Right renal pelvis (tissue), 4 donors: ENCODE results near the gene SMAP2. TPM values are rescaled to one million over a fixed set of nuclear protein-coding genes. Genes with fewer than 3 reads are reported as not detected.
"Not testable (repeated sequence)": the region's sequence is repeated elsewhere in the genome, so short reads cannot be mapped to it uniquely, and the experiment has no call there.

Experiments used
- DNase-seq, 4 donors: peaks; one replicate each; pipeline ENCODE4 v3.0.0-alpha.2; 2013; ENCODE audit warnings: low read depth in 4 of 4, low spot score in 3 of 4, missing footprints in 1 of 4
- polyA plus RNA-seq, 4 donors: library from polyadenylated mRNA; unstranded; fragments of 120-200 nt; gene quantifications; one replicate each; pipeline ENCODE4 v1.2.1, GENCODE V29; 2013; ENCODE audit not compliant: insufficient read length in 4 of 4

SMAP2 gene
- polyA plus RNA-seq, 4 donors = 22.7 to 29.7 (median 24.3) TPM

DNA sequence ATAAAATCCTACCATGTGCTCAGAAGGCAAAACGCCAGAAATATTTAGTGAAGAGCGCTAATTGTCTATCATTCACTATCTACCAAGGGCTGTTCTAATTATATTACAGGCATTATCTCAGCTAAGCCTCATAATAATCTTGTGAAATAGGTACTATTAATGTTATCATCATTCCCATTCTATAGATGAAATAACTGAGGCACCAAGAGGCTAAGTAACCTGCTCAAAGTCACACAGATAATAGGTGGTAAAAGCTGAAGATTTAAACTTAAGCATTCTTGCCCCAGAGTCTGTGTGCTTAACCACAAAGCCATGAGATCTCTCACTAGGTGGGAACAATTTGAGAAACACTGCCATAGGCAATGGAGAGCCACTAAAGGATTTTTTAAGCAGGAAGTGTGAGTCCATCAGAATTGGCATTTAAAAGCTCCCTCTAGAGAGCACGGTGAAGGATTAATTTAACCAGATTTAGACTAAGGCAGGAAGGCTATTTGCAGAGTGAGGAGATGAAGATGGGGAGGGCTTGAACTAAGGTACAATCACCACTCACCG lies 1.7 kb upstream of the SMAP2 start:
- no peak for DNase-seq

GRCh38 chr1:40372658-40373322 lies 737 bp upstream of the SMAP2 start:
- no peak for DNase-seq

GRCh38 chr1:40377512-40377911 lies 4.0 kb downstream of the SMAP2 start:
- DNase-seq = no peak

DNA sequence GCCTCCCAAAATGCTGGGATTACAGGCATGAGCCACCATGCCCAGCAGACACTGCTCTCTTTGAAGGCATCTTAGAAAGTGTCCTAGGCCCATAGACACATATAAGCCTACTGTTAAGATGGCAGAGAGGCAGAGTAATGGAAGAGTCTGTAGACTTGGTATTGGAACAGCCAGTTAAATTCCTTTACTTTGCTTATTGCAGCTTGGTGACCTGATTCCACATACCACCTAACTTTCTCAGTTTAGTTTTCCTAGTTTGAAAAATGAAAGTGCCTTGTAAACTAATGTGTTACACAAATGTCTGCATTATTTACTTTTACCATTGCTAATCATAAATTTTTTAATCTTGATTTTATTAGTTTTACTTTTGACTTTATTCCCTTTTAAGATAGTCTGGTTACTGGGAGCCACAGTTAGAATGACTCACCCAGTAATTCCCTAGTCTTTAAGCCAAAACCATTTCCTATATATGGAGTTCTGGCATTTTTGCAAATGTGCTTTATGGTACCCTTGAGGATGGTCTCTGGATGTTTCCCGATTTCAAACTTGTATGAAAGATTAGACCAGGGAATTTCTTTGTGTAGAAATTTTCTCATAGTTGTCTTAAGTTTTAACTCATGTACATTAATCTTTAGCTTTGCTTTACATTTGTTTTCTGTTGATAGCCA lies 6.4 kb downstream of the SMAP2 start:
- peak in 1 of 4 donors; percentile 40 for DNase-seq

DNA sequence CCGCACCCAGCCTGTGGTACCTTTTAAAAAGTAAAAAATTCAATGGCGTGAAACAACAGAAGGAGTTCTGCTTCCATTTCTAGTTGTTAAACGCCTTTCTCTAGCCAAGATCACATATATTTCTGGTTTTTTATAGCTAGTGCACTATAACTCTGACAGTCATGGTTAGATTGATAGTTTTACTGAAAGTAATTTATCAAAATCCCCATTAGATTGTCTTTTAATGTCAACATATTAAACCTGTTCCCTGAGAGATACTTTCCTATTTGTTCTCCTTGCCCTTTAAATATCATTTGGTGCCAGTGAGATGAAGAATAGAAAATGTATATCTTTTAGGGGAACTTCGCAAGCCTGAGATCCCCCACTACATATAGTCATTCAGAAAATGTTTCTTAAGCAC lies 7.3 kb downstream of the SMAP2 start:
- no peak for DNase-seq

DNA sequence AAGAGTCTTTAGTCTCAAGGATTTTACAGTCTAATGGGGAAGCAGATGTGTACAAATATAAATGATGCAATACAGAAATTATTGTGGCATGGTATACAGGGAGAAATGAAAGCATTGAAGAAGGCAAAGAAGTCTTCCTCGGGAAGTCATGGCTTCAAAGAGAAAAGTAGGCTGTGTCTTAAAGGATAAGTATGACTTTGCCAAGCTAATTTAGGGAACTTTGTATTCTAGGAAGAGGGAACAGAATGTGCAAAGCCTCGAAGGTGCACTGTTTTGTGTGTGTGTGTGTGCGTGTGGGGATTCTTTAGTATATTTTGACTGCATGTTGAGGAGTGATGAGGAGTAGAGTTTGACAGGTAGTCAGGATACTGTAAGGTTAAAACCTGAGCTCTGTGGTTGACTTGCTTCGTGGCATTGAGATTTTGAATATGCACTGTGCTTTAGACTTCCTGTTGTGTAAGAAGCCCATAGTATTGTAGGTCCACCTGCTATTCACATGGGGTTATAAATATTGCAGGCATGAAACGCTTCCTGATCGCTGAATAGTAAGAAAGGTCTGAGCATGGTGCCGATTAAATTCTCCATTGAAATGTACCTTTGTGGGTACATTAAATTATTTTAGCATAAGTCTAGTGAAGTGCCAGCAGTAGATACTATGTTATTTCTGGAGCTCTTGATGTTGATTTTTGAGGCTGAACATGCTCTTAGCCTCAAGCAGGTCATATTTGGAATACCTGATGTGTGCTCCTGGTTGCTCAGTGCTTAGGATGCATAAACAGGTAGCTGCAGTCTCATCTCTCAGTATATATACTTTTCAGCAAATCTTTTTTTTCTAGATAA lies 8.0 kb downstream of the SMAP2 start:
- no peak for DNase-seq

DNA sequence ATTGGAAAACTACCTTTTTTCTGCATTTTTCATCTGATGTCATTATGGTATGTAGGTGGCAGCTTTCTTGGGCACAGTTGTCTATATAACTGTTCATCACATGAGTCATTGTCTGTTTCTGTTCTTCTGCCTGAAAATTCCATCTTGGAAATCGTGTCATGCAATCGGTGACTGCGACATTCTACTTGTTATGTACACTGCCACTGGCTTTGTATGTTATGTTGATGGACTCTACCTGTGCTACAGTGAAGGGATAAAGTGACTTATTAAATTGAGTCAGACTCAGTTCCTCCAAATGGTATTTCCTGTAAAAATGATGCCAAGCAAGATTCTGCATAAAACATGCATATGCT lies 8.6 kb downstream of the SMAP2 start:
- DNase-seq = no peak

DNA sequence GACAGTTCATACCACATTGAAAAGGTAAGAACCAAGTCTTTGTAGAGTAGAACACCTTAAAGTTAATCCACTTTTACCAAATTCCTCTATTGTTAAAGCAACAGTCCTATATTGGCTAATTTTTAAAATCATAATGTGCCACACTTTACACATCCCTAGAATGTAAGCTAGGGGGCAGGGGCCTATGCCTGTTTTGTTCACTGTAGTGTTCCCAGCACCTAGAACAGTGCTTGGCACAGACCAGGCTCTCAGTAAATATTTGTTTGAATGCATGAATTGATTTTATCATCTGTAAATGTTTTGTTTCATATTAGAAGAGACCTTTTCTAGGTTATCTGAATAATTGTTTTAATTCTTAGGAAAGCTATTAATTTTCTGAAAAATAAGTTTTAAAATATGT lies 9.1 kb downstream of the SMAP2 start:
- no peak for DNase-seq

DNA sequence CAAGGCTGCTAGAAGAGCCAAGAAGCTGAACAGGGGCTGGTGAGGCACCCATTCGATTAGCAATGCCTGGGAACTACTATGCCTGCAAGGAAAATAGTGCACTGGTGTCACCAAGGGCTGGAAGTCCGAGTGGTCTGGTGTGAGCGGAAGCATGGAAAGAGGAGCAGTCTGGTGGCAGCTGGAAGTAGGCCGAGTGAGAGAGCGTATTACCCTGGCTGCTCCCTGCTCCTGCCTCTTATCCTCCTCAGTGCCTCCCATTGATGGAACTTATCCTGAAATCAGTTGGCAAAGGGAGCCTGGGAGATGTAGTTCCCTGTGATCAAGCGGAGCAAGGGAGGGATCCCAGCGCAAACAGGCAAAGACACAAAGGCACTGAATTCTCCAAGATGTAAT lies 9.6 kb downstream of the SMAP2 start:
- no peak for DNase-seq

GRCh38 chr1:40383488-40384412 lies 10.2 kb downstream of the SMAP2 start:
- no peak for DNase-seq

- DNase-seq = no peak
Observed at GRCh38 chr1:40384413-40384762, 10.9 kb downstream of the SMAP2 start.

GRCh38 chr1:40384887-40385286 lies 11.4 kb downstream of the SMAP2 start:
- no peak for DNase-seq

GRCh38 chr1:40385437-40386358 lies 12.2 kb downstream of the SMAP2 start:
- no peak for DNase-seq

DNA sequence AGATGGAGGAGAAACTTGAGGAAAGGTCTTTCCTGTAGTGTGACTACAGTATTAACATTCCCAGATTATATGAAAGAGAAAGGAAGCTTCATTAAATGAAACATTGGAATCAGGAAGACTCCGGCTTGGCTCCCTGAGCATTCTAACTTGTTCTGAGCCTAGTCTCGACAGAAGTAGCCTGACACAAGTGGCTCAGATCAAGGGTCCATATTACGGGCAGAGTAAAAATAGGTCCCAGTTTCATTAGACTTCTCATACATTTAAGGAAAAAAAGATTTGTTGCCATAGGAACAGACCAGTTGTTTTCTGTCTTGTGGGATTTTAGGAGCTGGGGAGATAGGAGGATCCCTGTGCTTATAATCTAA lies 12.8 kb downstream of the SMAP2 start:
- DNase-seq = no peak

DNA sequence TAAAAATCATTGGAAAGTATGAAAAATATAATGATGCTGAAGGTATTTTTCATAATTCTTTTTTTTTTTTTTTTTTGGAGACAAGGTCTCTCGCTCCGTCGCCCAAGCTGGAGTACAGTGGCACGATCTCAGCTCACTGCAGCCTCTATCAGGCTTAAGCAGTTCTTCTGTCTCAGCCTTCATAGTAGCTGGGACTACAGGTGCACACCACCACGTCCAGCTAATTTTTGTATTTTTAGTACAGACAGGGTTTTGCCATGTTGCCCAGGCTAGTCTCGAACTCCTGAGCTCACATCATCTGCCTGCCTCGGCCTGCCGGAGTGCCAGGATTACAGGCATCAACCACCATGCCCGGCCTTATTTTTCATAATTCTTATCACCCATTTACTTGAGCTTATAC lies 13.3 kb downstream of the SMAP2 start:
- no peak for DNase-seq

DNA sequence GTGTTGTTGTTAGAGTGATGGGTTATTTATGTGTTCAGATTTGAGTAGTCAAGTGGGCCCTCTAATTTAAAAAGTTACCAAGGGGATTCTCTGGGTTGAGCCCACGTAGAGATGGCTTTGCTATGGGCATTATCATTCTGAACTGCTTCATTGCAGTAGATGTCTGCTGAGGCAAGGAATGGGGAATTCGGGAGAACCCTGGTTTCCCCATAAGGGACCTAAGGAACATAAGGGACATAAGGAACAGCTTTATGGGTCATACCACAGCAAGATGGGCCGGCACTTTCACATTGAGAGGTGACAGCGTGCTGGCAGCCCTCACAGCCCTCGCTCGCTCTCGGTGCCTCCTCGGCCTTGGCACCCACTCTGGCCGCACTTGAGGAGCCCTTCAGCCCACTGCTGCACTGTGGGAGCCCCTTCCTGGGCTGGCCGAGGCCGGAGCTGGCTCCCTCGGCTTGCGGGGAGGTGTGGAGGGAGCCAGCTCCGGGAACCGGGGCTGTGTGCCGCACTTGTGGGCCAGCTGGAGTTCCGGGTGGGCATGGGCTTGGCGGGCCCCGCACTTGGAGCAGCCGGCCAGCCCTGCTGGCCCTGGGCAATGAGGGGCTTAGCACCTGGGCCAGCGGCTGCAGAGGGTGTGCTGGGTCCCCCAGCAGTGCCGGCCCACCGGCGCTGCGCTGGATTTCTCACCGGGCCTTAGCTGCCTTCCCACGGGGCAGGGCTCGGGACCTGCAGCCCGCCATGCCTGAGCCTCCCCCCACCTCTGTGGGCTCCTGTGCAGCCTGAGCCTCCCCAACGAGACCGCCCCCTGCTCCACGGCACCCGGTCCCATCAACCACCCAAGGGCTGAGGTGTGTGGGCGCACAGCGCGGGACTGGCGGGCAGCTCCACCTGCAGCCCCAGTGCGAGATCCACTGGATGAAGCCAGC lies 14.1 kb downstream of the SMAP2 start:
- DNase-seq = not testable (repeated sequence)

- not testable (repeated sequence) for DNase-seq
Observed at GRCh38 chr1:40388456-40389321, 15.2 kb downstream of the SMAP2 start.
